HepG2 (cell line): ENCODE measurements around the gene CAMTA1. TPM values are rescaled to one million over a fixed set of nuclear protein-coding genes. Genes with fewer than 3 reads are reported as not detected.

Source experiments
- ATAC-seq: fragments of 200-7000 bp; cut with Tn5 transposase; 3 replicates; pipeline ENCODE4 v1.9.1; 2020; ENCODE audit warnings: mild to moderate bottlenecking, moderate library complexity
- BruUV-seq: library from RNA; stranded (reverse); fragments of 400-500 nt; replicated peaks from 2 replicates; lab custom pipeline; 2021; lab: Mats Ljungman, UMichigan
- CTCF ChIA-PET: fragments of 300-600 bp; formaldehyde crosslinking; extraction: SDS; loops from one replicate; lab custom pipeline; 2021; ENCODE audit warnings: low total read pairs, inconsistent platforms, low intra/inter-chr PET ratio; lab: Yijun Ruan, JAX
- POLR2A ChIA-PET: fragments of 350-600 bp; sonication (Branson Sonifier 250); formaldehyde crosslinking; loops from one replicate; lab custom pipeline; 2020; ENCODE audit warnings: antibody characterized with exemption, inconsistent platforms; lab: Yijun Ruan, JAX
- DNase-seq: peaks from one replicate; pipeline ENCODE4 v3.0.0-alpha.2; 2015; ENCODE audit warnings: low spot score
- FAIRE-seq: peaks from 3 replicates; lab custom pipeline; 2011; peaks lifted over from hg19 to GRCh38; lab: Jason Lieb, UNC
- H2AFZ ChIP-seq: one replicate; pipeline ENCODE4 v1.6.1; 2011; ENCODE audit warnings: low read length, inconsistent platforms
- H3K27ac ChIP-seq: fragments of 300-600 bp; 3 replicates; pipeline ENCODE4 v1.8.0; 2011; ENCODE audit warnings: mixed run types, mild to moderate bottlenecking, mixed read lengths, low read length, inconsistent platforms; ENCODE audit not compliant: insufficient read depth; ENCODE audit errors: extremely low read length
- H3K27me3 ChIP-seq, 2 experiments: fragments of 200-600 bp in 1 of 2; 2 replicates in 1 of 2; 3 replicates in 1 of 2; pipeline versions ENCODE4 v1.6.0 to v1.8.0; 2011; ENCODE audit warnings: low read length in 2 of 2, mild to moderate bottlenecking in 2 of 2, moderate library complexity in 2 of 2, inconsistent platforms in 1 of 2; ENCODE audit not compliant: insufficient read depth in 2 of 2, control insufficient read depth in 1 of 2
- H3K36me3 ChIP-seq, 2 experiments: fragments of 200-600 bp in 1 of 2; replicated peaks in 1 of 2; 2 replicates in 1 of 2; 3 replicates in 1 of 2; pipeline versions ENCODE4 v1.5.1 to v1.8.0; 2011; ENCODE audit warnings: low read length in 2 of 2, inconsistent platforms in 1 of 2; ENCODE audit not compliant: insufficient read depth in 2 of 2, control insufficient read depth in 1 of 2
- H3K4me1 ChIP-seq: 2 replicates; pipeline ENCODE4 v1.5.1; 2012; ENCODE audit warnings: low read length, inconsistent platforms; ENCODE audit not compliant: insufficient read depth
- H3K4me2 ChIP-seq: 2 replicates; pipeline ENCODE4 v1.6.0; 2011; ENCODE audit warnings: low read depth, low read length, inconsistent platforms
- H3K4me3 ChIP-seq, 3 experiments: fragments of 200-600 bp in 1 of 3; sonication (generic), shearing (Covaris generic) in 1 of 3; replicated peaks in 1 of 3; 2 replicates each; pipeline ENCODE4 v1.5.1; 2011 to 2016; ENCODE audit warnings: low read length in 3 of 3, inconsistent platforms in 2 of 3, low read depth in 2 of 3, mild to moderate bottlenecking in 2 of 3, control low read depth in 1 of 3, mixed read lengths in 1 of 3; ENCODE audit not compliant: insufficient read depth in 1 of 3
- H3K79me2 ChIP-seq: one replicate; pipeline ENCODE4 v1.6.1; 2011; ENCODE audit warnings: low read length, inconsistent platforms; ENCODE audit not compliant: insufficient read depth
- H3K9ac ChIP-seq: 2 replicates; pipeline ENCODE4 v1.6.0; 2011; ENCODE audit warnings: mild to moderate bottlenecking, low read depth, low read length, inconsistent platforms; ENCODE audit not compliant: insufficient read depth
- H3K9me3 ChIP-seq: 2 replicates; pipeline ENCODE4 v1.5.1; 2012; ENCODE audit warnings: mild to moderate bottlenecking, low read length
- H4K20me1 ChIP-seq: 2 replicates; pipeline ENCODE4 v1.6.0; 2011; ENCODE audit warnings: inconsistent platforms, mild to moderate bottlenecking, low read length, moderate library complexity; ENCODE audit not compliant: insufficient read depth
- CHCHD3 ChIP-seq: sonication (generic); formaldehyde crosslinking; IDR thresholded peaks from 2 replicates; pipeline ENCODE4 v1.8.0; 2022; ENCODE audit warnings: mild to moderate bottlenecking, missing genetic modification reagents, moderate library complexity
- HMGXB3 ChIP-seq: sonication (generic); formaldehyde crosslinking; IDR thresholded peaks from 2 replicates; pipeline ENCODE4 v1.4.0; 2020; ENCODE audit warnings: missing genetic modification reagents, borderline replicate concordance
- HOMEZ ChIP-seq: IDR thresholded peaks from 2 replicates; pipeline ENCODE4 v1.6.1; 2016; ENCODE audit warnings: low read depth
- JUN ChIP-seq: sonication (generic); formaldehyde crosslinking; IDR thresholded peaks from 2 replicates; pipeline ENCODE4 v1.4.0; 2020; ENCODE audit warnings: mild to moderate bottlenecking, missing genetic modification reagents
- PHF21A ChIP-seq: sonication (generic); formaldehyde crosslinking; IDR thresholded peaks from 2 replicates; pipeline ENCODE4 v1.5.0; 2020; ENCODE audit warnings: mild to moderate bottlenecking, missing genetic modification reagents
- SRSF4 ChIP-seq: fragments of 200-400 bp; formaldehyde crosslinking; IDR thresholded peaks from one replicate; pipeline ENCODE4 v1.6.1; 2018; ENCODE audit warnings: mild to moderate bottlenecking, low read depth, low read length, moderate library complexity; ENCODE audit not compliant: poor library complexity, severe bottlenecking
- TP53 ChIP-seq: sonication (generic); formaldehyde crosslinking; conservative IDR thresholded peaks from 2 replicates; pipeline ENCODE4 v1.4.0; 2020; ENCODE audit warnings: missing genetic modification reagents
- ZNF296 ChIP-seq: sonication (generic); formaldehyde crosslinking; conservative IDR thresholded peaks from 2 replicates; pipeline ENCODE4 v1.5.0; 2020; ENCODE audit warnings: mild to moderate bottlenecking, missing genetic modification reagents
- ZNF441 ChIP-seq: sonication (generic); formaldehyde crosslinking; IDR thresholded peaks from 2 replicates; pipeline ENCODE4 v1.7.0; 2021; ENCODE audit warnings: missing genetic modification reagents, borderline replicate concordance
- WGBS: methylation state at CpG from one replicate; pipeline ENCODE4 v1.1.6; 2017; ENCODE audit warnings: low lambda C conversion rate; 5-methylcytosine and 5-hydroxymethylcytosine counted together
- in situ Hi-C: cut with HindIII; loops from 2 replicates; pipeline ENCODE4 v1.10.0; 2017; ENCODE audit warnings: low pct_unique_long_range_greater_than_20kb; ENCODE audit not compliant: extremely low pct_ligation_motif_present
- intact Hi-C: fragments of 100-400 bp; cut with micrococcal nuclease; formaldehyde crosslinking; loops from one replicate; pipeline ENCODE4 v1.10.0; 2022; ENCODE audit not compliant: unreplicated experiment
- polyA plus RNA-seq, 8 experiments: library from polyadenylated mRNA; depleted of rRNA in 3 of 8; stranded (reverse) in 7 of 8; unstranded in 1 of 8; fragments of >200 nt; fragmentation: Illumina TruSeq in 4 of 8; extraction: Trizol in 4 of 8; gene quantifications; 2 replicates each; pipeline versions ENCODE4 v1.2.1 to v1.2.3, GENCODE V29; 2011 to 2016; ENCODE audit warnings: low read depth in 4 of 8, missing spikeins in 1 of 8, mixed read lengths in 1 of 8; ENCODE audit not compliant: insufficient read depth in 1 of 8
- total RNA-seq, 5 experiments: library from RNA; depleted of rRNA; stranded (reverse); fragments of >200 nt; fragmentation: Illumina TruSeq; extraction: Trizol; gene quantifications; 2 replicates each; pipeline ENCODE4 v1.2.3, GENCODE V29; 2016; ENCODE audit warnings: low read depth in 1 of 5

The CAMTA1 gene
- total and polyA plus RNA-seq, 2 of the 13 experiments (the other 11 are each of a cell fraction or from before 2014, with no cell fraction given), result 25.0 to 36.4 TPM

- TF ChIP-seq HMGXB3 (CRISPR knock-in tag) (no peak), JUN (CRISPR knock-in tag) (no peak)
Measured at GRCh38 chr1:7642781-7643529, 857.7 kb downstream of the CAMTA1 start (continued).

DNA sequence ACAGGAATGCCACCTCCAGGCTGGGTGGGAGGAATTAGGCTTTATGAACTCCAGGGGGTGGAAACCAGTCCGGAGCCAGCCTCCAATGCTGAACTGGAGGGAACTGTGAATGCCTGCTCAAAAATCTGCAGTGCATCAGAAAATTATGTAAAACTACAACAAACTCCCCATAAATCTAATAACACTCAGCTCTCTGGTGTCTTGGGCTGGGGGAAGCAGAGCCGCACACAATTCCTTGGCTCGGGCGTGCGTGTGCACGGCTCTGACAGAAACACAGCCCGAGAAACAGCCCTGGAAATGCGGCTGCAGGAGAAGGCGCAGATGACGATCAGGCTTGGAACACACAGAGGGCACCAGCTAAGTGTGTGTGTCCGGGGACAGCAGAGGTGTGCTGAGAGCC, 858.3 kb downstream of the CAMTA1 start:
- TF ChIP-seq CHCHD3, result no peak
- TF ChIP-seq SRSF4, result no peak
- no peak for TF ChIP-seq PHF21A (CRISPR knock-in tag)
- TF ChIP-seq HOMEZ, result no peak
- no peak for TF ChIP-seq TP53 (CRISPR knock-in tag)
- no peak for TF ChIP-seq ZNF296 (CRISPR knock-in tag)
- TF ChIP-seq ZNF441 (CRISPR knock-in tag), result no peak
- H2AFZ ChIP-seq, result no peak overlapping the region
- ATAC-seq (no peak), DNase-seq (no peak), FAIRE-seq (no peak)
- no peaks in the 10 kb centered on the region for H4K20me1 ChIP-seq
- H3K36me3 ChIP-seq, result no peaks in the 10 kb centered on the region
- H3K4me2 ChIP-seq, result no peak overlapping the region
- no peak overlapping the region for H3K4me3 ChIP-seq
- no TSS peak for BruUV-seq
- in situ Hi-C loops (loop anchor here (10.0 to 25.0 kb wide), 2 partner anchors 409 to 581 kb away; no protein-coding TSS in a partner anchor), intact Hi-C loops (no loop called here)
- H3K79me2 ChIP-seq, result no peaks in the 10 kb centered on the region
- H3K4me1 ChIP-seq, result no peaks in the 10 kb centered on the region
- ChIA-PET POLR2A (no interaction called here), CTCF (no interaction called here)
- no peak overlapping the region for H3K9ac ChIP-seq
- no peak overlapping the region for H3K27ac ChIP-seq
- peaks cover 6 to 34% of the 10 kb centered on the region in 2 experiments for H3K27me3 ChIP-seq
- 55% methylated on average over 11 of the region's 11 CpGs for WGBS
- no peaks in the 10 kb centered on the region for H3K9me3 ChIP-seq
